Esophagus muscularis mucosa (tissue), 4 donors: ENCODE results near the gene SEMA5A.

Experiments used
- EP300 ChIP-seq: sonication (generic); formaldehyde crosslinking; IDR thresholded peaks from one replicate; pipeline ENCODE4 v1.6.1; 2017; ENCODE audit warnings: antibody characterized with exemption
- POLR2A ChIP-seq: fragments of 450-650 bp; IDR thresholded peaks from one replicate; pipeline ENCODE4 v1.6.1; 2017; ENCODE audit warnings: antibody characterized with exemption, moderate library complexity, mild to moderate bottlenecking, low read depth
- TF ChIP-seq, protein P1 (sequence below), 3 experiments: fragments of 200-600 bp in 2 of 3; fragments of 450-650 bp in 1 of 3; sonication (generic) in 2 of 3; IDR thresholded peaks; one replicate each; pipeline ENCODE4 v1.5.1; 2017 to 2019; ENCODE audit warnings: antibody characterized with exemption in 3 of 3, mild to moderate bottlenecking in 2 of 3, moderate library complexity in 1 of 3

DNA sequence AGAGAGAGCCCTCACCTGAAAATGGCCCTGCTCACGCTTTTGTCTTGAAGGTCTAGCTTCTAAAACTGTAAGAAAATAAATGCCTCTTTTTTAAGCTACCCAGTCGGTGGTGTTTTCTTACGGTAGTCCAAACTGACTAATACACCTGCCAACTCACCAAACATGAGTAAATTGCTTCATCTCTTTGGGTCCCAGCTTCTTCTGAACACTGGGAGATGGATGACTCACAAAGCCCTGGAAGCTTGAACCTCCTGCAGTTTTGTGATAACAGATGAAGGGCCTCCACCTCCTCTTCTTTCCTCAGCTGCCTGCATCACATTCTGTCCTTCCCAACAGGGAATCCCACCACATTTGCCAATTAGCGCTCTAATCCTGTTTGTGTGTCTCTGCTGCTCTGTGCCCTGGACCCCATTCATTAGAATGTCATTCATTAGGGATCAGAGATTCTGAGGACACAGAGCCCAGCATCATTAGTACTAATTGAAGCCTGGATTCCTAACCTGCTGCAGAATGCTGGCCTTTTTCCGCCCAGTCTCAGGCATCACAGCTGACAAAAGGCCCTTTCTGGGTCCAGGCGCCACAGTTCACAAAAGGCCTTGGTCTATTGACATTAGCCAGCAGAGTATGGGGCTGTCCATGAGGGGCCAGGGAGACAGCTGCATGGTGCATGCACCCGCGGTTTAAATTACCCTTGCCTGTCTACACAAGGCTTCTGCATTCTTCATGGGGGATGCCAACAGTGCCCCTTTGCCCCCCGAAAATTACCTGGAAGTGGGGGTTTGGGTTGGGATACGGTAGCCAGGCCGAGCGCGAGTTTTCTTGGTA is 349.3 kb downstream of the SEMA5A start:
- TF ChIP-seq EP300 (no peak), POLR2A (no peak)
- TF ChIP-seq, protein P1, sequence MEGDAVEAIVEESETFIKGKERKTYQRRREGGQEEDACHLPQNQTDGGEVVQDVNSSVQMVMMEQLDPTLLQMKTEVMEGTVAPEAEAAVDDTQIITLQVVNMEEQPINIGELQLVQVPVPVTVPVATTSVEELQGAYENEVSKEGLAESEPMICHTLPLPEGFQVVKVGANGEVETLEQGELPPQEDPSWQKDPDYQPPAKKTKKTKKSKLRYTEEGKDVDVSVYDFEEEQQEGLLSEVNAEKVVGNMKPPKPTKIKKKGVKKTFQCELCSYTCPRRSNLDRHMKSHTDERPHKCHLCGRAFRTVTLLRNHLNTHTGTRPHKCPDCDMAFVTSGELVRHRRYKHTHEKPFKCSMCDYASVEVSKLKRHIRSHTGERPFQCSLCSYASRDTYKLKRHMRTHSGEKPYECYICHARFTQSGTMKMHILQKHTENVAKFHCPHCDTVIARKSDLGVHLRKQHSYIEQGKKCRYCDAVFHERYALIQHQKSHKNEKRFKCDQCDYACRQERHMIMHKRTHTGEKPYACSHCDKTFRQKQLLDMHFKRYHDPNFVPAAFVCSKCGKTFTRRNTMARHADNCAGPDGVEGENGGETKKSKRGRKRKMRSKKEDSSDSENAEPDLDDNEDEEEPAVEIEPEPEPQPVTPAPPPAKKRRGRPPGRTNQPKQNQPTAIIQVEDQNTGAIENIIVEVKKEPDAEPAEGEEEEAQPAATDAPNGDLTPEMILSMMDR (IDR thresholded peaks at IDR 0.05): no peak
